ENCODE measurements around the gene TAF4.

TAF4 gene

DNA sequence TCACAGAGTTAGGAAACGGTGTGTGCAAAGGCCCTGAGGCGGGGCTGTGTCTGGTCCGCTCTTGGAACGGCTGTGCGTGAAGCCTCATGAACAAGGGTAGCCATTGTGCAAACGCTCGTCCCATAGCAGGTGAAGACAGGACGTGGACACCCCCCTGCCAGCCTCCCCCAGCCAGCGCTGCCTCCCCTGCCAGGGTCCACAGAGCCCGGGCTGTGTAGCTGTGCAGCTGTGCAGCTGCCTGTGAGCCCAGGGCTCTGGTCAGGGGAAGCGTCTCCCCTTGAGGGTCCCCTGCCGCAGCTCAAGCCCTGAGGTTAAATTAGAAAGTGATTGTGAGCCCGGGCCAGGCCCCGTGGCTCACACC is 139.4 kb downstream of the TAF4 start:
- H3K36me3 Mint-ChIP-seq (ENCODE audit: low read depth), result no peaks in the 10 kb centered on the region
- H3K4me3 Mint-ChIP-seq, result no peak overlapping the region
- no peaks in the 10 kb centered on the region for H3K4me1 Mint-ChIP-seq (ENCODE audit: low read depth)
- H3K27me3 Mint-ChIP-seq, result no peaks in the 10 kb centered on the region
- intact Hi-C loops (cut with micrococcal nuclease), result no loop called here
- no peak overlapping the region for H3K27ac Mint-ChIP-seq
- no peaks in the 10 kb centered on the region for H3K9me3 Mint-ChIP-seq

DNA sequence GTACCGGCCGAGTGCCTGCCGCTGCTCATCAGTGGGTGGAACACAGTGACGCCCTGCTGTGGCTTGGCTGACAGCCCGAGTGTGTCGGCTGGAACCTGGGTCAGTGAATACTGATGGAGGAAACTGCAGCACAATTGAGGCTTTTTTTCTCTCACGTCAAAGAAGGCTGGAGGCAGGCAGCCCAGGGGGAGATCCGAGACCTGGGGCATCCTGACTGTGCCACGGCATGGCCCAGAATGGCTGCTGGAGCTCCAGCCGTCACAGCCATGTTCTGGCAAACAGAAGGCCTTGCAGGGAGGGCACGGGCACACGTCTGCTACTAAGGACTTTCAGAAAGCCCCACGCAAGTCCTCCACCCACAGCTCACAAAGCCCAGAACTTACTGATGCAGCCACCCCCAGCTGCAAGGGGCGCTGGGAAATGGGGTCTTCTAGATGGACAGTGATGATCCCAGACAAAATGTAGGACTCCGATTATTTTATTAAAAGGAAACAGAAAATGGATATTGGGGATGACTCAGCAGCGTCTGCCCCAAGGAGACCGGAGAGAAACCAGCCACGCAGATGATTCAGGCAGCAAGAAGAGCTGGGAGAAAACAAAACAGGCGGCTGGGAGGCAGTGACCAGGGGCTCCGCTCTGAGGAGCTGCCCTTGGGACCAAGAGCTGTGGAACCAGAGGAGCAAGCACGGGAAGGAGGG is 140.0 kb downstream of the TAF4 start:
- Mint-ChIP-seq H3K4me1 (ENCODE audit: low read depth) (no peaks in the 10 kb centered on the region), H3K36me3 (ENCODE audit: low read depth) (no peaks in the 10 kb centered on the region), H3K9me3 (no peaks in the 10 kb centered on the region), H3K27me3 (no peaks in the 10 kb centered on the region), H3K27ac (no peak overlapping the region), H3K4me3 (no peak overlapping the region)
- intact Hi-C loops (cut with micrococcal nuclease), result no loop called here

DNA sequence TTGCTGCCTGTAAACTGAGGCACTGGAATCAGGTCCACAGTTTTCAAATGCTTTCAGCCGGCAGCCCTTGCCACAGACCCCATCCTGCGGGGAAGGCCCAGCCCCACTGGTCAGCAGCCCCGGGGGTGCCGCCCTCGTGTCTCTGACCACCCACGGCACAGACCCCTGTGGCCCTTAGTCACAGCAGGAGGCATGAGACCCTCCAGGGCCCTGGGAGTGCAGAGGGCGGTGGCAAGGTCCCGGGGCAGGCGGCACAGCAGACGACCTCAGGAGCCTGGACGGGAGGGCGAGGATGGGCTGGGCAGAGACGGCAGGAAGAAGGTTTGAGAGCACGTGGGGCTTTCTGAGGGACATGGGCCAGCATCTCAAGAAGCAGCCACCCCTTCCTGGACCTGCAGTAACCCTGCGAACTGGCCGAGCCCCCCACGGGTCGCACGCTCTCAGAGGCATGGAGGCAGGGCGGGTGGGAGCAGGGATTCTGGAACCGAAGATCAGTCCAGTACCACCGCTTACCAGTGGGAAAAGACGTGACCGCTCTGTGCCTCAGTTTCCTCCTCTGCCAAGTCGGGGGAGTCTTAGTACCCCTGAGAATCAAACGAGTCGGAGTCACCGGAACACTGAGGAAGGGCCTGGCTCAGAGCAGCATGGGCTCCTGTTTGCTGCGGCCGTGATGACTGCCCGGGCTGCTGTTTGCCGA is 140.7 kb downstream of the TAF4 start:
- Mint-ChIP-seq H3K4me3 (no peak overlapping the region), H3K36me3 (ENCODE audit: low read depth) (no peaks in the 10 kb centered on the region), H3K4me1 (ENCODE audit: low read depth) (no peaks in the 10 kb centered on the region), H3K27ac (no peak overlapping the region), H3K9me3 (no peaks in the 10 kb centered on the region), H3K27me3 (no peaks in the 10 kb centered on the region)
- intact Hi-C loops (cut with micrococcal nuclease), result no loop called here

Measured in dendritic cell treated with granulocyte-macrophage colony-stimulating factor and Interleukin-4, amounts not matched to agents 40 ng/mL and 50 ng/mL, for 4 days (primary cell).